ENCODE results near the gene LIFR.
"Not testable (repeated sequence)": the region's sequence is repeated elsewhere in the genome, so short reads cannot be mapped to it uniquely, and the experiment has no call there.

Gene LIFR

DNA sequence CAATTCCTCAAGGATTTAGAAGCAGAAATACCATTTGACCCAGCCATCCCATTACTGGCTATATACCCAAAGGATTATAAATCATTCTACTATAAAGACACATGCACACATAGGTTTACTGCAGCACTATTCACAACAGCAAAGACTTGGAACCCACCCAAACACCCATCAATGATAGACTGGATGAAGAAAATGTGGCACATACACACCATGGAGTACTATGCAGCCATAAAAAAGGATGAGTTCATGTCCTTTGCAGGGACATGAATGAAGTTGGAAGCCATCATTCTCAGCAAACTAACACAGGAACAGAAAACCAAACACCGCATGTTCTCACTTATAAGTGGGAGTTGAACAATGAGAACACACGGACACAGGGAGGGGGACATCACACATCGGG, 39.8 kb downstream of the LIFR start:
- not testable (repeated sequence) for DNase-seq (ENCODE audit: low spot score)

DNA sequence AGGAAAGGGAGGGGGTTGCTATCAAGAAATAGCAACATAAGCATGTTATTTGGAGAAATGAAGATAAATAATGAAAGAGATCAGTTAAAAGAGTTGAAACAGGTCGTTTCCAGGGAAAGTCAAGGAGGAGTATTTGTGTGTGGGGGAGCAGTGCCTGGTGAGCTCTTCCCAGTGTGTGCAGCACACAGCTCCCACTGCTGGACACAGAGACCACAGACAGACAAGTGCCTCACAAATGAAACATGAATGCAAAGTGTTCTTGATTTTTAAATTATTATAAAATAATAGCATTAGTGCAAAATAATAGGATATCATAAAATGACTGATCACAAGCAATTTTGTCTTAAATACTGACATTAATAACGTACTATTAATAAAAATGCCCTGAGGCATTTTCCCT, 40.8 kb downstream of the LIFR start:
- DNase-seq (ENCODE audit: low spot score) = no peak

DNA sequence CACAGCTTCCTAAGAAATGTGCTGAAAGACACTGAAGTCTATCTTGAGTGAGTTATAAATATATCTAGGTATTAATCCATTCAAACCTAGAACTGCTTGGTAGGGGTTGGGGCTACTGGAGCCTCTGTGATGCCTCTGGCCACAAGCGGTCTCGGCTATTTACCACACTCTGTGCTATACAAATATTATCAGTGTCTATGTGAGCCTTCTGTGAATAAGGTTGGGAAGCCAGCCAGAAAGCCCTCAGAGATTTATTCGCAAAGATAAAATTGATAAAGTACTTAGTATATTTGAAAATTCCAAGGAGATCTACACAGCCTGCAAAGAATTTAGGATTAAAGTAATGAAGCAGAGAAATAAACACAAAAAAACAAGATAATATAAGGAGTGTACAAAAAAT, 41.4 kb downstream of the LIFR start:
- no peak for DNase-seq (ENCODE audit: low spot score)

DNA sequence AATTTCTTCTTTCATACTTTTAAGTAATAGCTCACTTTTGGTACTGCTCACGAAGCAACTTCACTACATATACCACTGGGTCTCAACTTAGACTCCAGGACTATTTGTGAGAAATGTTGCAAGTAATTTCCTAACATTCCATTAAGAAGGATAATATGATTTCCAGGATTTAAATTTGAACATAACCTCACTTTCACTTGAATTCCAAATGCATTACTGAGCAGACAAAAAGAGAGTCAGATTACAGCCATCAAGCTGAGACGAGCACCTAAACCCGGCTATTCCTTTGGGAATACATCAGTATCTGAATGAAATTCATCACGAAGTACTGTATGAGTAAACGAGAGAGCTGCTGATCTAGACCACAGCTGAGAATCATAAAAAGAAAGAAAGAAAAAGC, 47.3 kb downstream of the LIFR start:
- DNase-seq (ENCODE audit: low spot score) = no peak

DNA sequence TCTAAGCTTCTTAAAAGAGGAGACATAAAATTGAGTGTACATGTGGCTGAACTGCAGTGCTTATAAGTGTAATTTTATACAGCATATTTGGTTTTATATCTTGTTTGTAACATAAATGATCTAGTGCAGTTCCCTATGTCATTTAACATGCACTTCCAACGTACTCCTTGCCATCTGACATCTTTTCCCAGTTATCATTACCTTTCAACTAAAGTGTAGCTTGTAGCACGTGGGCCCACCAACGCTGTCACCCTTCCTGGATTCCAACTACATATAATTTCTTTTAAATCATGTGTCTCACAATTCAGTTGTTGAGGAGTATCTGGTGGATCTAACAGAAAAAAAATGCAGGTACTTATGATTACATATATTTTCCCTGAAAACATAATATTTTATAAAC, 50.1 kb downstream of the LIFR start:
- DNase-seq (ENCODE audit: low spot score) = no peak

DNA sequence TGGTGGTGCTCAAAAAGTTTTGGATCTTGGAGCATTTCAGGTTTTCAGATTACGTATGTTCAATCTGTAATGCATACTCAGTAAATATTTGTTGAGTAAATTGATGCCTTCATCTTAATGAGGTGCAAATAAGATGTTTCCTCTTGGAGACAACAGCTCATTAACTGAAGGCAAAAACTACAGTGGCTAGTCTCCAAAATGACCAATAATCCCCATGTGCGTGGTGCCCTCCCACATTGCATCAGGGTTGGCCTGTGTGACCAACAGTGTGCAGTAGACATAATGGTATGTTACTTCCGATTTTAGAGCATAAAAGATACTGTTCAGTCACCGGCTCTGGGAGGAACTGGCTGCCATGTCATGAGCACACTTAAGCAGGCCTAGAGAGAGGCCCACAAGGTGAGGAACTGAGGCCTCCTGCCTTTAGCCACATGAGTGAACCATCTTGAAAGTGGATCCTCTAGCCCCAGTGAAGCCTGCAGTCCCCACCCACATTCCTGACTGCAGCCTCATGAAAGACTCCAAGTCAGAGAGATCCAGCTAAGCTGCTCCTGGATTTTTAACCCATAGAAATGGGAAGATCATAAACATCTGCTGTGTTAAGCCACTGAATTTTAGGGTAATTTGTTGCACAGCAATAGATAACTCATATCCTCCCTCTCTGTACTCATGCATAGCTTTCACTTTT, 55.7 kb downstream of the LIFR start:
- no peak for DNase-seq (ENCODE audit: low spot score)

DNA sequence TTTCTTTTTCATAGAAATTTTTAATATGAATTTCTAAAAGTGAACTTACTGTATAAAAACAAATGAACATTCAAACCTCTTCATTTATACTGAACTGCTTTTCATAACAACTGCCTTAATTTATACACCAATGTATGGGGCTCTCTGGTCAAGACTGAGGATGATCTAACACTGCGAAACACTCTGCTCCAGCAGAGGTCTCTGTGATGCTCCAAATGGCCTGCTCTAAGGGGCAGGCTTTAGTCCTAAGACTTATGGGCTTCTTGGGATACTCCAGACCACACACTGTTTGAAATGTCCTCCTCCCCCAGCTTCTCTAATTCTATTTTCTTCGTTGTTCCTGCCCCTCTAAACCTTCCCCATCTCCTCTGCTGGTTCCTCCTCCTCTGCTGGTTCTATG, 58.5 kb downstream of the LIFR start:
- peak; percentile 15 for DNase-seq (ENCODE audit: low spot score)

DNA sequence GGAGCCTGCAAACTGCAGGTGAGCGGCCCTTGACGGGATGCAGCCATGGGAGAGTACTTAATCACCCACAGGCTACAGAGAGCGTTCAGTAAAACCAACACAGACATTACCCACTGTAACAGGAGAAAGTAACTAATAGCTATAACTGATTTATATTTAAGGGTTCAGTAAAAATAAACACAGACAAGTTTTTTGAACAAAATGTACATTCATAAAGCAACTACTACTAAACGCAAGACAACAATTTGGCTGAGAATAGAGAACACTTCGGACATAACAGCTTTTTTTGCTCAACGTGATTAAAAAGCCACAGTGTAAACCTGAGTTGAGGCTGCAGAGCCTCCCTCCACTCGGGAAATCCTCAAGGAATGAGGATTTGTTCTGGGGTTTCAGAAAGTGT, 61.7 kb downstream of the LIFR start:
- DNase-seq (ENCODE audit: low spot score) = no peak

DNA sequence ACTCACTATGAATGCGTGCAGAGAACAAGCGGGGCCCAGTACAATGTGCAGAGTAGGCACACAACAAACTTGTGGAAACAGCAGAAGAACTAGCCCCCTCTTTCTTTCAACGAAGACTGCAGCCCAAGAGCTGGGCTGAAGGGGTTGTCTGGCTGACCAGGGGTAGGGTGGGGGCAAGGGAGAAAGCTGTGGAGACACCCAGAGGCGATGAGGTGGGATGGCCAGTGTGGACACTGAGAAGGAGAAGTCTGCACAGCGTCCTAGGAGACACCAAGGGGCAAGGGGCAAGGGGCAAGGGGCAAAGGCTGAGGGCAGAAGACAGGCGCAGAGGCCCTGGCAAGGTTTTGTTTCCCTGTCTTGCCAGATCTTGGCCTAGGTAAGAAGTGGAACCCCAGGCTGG, 62.3 kb downstream of the LIFR start:
- DNase-seq (ENCODE audit: low spot score) = no peak

DNA sequence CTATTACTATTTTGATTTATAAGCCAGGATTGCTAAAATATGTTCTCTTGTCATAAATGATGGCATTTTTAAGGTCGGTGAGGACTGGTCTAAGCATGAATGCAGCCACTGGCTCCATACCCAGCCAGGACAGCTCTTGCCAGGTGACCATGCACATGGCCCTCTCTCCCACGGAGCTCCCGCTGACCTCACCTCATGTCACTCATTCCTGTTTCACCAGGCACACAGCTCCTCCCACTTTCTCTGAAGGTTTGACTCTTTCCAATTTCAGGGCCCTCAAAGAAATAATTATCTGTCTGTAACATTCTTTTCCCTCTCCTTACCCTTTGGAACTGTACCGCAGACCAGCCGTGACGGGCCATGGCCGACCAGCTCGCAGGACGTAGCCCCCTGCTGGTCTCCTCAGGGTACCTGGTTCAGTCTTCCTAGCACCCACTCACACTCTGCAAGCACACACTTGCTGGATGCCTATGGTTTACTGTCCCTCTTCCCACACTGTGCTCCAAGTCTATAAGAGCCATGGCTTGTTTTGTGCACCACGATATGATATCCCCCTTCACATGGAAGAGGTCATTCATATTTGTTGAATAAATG, 72.5 kb downstream of the LIFR start:
- DNase-seq (ENCODE audit: low spot score) = no peak

DNA sequence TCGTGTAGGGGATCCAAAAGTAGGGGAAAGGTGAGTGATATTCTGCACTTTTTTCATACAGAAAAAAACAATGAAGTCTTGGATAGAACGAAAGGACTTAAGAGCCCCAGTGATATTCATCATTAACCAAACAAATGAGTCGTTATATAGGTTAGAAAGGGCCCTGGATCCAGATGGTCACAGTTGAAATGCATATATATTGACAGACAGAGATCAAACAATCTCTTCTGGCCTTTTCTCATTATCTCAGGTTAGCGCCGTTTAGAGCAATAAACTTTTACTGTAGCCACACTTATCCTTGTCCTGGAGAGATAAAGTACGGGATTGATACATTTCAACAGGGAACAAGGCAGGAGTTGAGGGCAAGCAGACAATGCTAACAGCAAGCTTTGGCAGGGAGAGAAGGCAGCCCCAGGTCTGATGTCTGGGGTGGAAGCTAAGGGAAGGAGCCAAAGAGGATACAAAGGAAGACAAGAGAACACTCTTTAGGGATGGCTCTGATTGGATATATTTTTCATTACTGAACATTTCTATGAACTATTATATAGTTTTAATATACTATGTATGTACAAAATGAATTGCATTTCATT, 77.0 kb downstream of the LIFR start:
- no peak for DNase-seq (ENCODE audit: low spot score)

DNA sequence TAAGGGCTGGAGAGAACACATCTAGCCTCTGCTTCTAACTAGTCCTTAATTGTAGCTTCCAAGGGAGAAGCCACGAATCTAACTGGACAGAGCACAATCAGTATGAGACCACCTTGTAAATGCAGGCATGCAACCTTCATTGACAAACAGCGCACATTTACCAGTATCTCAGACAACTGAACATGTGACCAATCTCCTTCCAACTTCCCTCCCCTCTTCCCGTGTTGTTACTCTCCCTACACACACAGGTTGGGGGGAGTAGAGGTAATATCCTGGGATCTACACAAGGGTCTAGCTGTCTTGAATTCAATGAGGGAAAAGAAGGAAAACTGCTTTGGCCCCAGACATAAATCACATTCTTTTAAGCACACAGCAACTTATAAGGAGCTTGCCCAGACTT, 77.6 kb downstream of the LIFR start:
- DNase-seq (ENCODE audit: low spot score) = no peak

DNA sequence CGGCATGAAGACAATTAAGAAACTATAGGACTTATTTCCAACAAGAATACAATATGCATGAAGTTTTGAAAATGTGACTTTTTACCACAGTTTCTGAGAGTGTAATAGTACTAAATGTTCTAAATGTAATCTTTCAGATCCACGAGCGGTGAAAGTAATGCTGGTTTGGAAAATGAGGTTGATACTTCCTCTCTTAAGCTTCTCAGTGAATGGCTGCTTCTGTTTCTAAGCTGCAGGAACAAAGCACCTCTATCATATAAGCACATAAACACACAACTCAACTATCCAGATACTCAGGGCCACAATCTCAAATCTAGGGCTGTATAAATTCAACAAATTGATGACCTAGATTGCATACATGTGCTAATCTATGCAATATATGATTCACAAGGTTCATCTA, 78.3 kb downstream of the LIFR start:
- DNase-seq (ENCODE audit: low spot score) = no peak

DNA sequence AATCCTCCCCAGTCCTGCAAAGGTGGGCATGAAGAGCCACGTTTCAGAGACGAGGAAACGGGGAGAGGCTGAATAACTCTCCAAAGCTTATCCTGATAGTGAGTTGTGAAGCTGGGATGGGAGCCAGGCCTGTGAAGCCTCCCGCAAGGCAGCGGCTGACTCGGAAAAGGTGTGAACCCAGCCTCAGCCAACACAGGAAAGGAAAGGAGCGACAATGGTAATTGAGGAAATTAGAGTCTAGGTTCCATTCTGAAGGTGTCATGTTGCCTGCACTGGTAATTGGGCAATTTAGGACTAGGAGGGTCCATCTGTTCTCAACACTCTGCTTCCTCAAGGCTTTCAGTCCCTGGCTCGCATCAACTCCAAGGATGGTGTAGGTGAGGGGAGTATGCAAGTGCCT, 83.4 kb downstream of the LIFR start:
- DNase-seq (ENCODE audit: low spot score) = no peak

DNA sequence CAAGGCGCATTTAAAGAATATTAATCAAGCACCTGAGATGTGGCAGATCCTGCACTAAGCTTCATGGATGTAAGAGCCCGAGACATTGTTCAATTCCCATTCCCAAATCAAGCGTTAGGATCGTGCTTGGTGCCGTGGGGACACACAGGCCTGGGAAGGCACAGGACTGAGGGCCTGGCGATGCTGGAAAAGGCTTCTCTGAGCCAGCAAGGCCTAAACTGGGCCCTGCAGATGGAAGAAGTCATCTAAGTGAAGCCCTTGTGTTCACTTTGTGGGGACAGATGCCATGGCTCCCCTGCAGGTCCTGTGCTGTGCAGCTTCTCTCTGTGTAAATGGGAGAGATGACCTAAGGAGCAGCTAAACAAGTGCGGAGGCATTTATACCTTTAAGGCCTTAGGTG, 83.9 kb downstream of the LIFR start:
- DNase-seq (ENCODE audit: low spot score) = no peak

DNA sequence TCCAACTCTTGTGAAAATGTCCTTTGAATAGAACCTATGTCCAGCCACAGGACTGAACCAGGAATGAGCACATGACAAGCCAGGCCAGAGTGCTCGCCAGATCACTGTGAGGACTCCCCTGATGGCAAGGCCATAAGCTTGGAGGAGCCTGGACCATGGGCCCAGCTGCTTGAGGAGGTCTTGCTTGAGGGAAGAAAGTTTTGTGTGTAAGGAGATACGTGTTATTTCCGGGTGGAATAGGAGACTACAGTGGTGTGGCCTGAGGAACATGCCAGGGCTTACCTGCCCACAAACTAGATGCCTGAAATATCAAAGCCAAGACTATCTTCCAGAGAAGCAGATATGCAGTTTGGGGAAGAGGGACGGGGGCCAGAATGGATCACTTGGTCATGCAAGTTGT, 84.7 kb downstream of the LIFR start:
- DNase-seq (ENCODE audit: low spot score) = no peak

DNA sequence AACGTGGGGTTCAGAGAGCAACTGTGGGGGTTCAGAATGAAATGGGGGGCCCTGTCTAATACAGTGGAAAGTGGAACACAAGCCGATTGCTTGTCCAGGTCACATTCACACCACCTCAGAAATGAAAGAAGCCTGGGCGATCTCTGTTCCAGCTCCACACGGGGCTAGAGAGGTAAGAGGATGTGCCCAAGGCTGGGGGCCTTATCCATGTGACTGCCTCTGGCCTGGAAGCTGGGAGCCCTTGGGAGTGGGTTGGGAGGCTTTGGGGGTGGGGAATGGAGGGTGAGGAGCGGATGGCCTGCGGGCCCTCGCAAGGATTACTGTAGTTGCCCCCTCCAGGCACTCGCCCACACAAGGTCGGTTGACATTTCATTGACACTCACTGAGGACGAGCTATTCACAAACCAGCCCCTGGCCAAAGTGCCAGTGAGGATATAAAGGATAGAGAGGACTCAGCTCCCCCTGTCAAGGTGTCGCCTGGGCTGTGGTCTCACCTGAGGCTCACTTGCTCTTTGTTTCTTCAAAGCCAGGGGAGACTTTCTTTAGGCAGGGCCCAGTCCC, 86.7 kb downstream of the LIFR start:
- no peak for DNase-seq (ENCODE audit: low spot score)

DNA sequence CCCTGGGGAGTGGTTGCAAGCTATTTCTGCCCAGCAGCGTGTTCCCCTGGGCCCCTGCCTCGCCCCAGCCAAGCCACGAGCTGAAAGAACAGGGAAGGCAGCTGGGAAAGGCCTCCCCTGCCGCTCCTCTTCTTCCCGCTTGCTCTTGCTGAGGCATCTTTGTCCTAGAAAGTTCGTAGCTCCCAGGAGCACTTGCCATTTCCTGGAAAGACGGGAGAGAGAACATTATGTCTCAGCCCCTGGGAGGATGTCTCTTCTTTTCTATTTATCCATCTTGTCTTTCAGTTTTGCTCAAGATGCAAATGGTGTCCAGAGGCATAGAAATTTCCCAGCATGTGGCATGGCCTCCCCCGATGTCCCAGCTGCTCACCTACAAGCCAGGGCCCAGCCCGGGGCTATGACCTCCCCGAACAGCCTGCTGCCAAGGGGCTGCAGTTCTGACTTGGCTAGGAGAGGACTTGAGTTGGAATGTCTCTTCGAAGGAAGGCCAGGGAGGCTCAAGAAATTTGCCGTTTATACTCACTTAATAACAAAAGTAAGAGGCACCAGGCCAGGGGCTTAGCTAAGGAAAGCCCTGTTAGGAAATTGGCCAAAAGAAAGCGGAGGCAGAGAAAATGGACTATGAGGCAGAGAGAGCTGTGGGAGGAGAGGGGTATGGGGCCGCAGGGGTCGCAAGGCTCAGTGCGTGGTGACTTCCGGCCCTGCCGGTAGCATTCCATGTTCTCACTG, 87.3 kb downstream of the LIFR start:
- no peak for DNase-seq (ENCODE audit: low spot score)

DNA sequence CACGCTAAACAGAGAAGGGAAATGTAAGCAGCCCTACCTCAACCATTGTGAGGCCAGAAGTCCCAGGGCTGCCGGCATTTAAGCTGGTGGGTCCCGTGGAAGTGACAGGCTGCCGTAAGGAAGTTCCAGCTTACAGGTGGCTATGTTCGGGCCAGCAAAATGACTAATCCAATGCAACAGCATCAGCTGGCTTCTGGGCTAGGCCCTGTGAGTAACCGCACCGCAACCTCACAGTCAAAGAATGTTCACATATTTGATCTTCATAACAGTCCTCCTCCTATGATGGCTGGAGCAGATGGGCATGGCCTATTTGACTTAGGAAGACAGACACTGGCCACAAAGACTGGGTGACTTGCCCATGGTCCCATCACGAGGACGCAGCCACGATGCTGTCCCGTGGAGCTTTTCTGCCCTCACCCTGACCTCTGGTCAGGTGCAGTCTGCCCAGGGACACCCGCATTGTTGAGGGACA, 88.2 kb downstream of the LIFR start:
- DNase-seq (ENCODE audit: low spot score) = no peak

DNA sequence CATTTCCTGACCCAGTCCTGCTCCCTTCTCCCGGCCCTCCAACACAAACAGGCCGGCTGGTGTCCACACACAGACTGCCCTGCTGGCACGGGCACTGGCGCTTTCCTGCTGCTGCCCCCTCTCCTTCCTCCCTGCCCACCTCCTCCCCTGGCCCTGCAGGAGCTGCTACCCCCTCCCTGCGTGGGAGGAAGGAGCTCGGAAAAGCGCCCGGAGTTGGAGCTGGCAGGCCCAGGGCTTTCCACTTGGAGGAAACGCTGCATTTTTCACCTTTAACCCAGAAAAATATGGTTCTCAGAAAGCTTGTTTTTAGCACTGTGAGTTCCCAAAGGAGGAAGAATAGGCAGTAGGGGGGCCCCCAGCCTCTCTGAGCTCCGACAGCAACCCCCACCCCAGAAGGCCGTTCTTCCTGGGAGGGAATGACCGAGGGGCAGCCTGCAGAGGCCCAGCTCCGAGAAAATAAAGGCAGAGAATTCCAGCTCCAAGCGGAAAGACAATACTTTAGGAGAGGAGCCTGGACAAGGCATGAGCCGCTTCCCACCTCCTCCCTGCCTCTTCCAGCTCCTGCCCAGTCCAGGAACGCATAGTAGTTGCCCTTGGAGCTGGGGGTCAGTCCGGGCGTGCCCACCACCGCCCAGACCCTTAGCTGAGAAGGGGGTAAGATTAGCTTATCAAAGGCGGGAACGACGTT, 88.9 kb downstream of the LIFR start:
- DNase-seq (ENCODE audit: low spot score) = no peak

DNA sequence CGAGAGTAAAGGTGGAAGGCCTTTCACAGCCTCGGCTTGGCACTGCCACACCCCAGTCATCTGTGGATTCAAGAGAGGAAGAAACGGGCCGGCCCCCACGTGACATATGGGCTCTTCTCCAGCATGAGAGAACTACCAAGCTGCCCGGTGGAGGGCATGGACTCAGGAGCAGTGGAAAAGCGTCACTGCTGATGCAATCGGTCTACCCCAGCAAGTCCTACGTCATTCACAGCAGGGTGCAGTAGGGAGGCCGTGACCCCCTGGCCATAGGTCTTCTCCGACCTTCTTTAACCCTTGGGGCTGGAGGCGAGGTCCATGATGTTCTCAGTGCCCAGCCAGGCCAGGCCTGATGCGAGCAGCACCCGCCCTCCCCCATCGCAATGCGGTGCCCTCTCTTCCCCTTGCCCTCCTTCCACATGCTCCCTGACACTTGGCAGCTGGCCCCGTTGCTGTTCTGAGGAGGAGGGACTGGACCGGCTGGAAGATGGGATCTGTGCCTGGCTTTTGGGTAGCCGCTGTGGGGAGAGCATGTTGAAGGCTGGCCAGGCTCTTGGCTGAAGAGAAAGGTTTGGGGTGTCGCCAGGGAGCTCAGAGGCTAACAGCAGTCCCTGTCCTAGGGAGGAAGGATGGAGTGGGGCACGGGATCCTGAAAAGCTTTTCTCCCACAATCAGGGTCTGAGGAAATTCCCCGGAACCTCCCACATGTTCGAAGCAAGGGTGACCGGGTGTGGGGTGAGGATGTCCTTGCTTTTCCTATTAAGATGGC, 89.8 kb downstream of the LIFR start:
- DNase-seq (ENCODE audit: low spot score) = no peak
